Natural killer cell (primary cell): ENCODE data around the gene BICDL2. TPM values are rescaled to one million over a fixed set of nuclear protein-coding genes. Genes with fewer than 3 reads are reported as not detected.

Source experiments
- ATAC-seq, 3 donors: fragments of 150-1000 bp in 2 of 3; fragments of 200-7000 bp in 1 of 3; cut with Tn5 transposase; 1 replicate in 1 of 3; 2 replicates in 2 of 3; pipeline ENCODE4 v1.10.0; 2021; ENCODE audit warnings: mild to moderate bottlenecking in 2 of 3, moderate library complexity in 2 of 3
- DNase-seq, 2 donors: peaks; one replicate each; pipeline versions ENCODE4 v3.0.0 to v3.0.0-alpha.2; 2013 to 2021; ENCODE audit warnings: mixed read lengths in 1 of 2
- H3K27ac ChIP-seq: one replicate; pipeline ENCODE4 v1.5.1; 2013; ENCODE audit warnings: mild to moderate bottlenecking, low read length
- H3K27me3 ChIP-seq: one replicate; pipeline ENCODE4 v1.6.1; 2013; ENCODE audit warnings: low read length; ENCODE audit not compliant: control insufficient read depth, insufficient read depth
- H3K36me3 ChIP-seq: one replicate; pipeline ENCODE4 v1.6.1; 2013; ENCODE audit warnings: low read length; ENCODE audit not compliant: control insufficient read depth, insufficient read depth
- H3K4me1 ChIP-seq: one replicate; pipeline ENCODE4 v1.6.1; 2013; ENCODE audit warnings: low read length; ENCODE audit not compliant: control insufficient read depth, insufficient read depth
- H3K4me3 ChIP-seq: one replicate; pipeline ENCODE4 v1.5.1; 2013; ENCODE audit warnings: low read length
- H3K9me3 ChIP-seq: one replicate; pipeline ENCODE4 v1.6.1; 2013; ENCODE audit warnings: low read length; ENCODE audit not compliant: control insufficient read depth, insufficient read depth
- H3K27ac Mint-ChIP-seq, 2 donors: one replicate each; pipeline ENCODE4 v1.8.0; 2022; ENCODE audit warnings: mild to moderate bottlenecking in 2 of 2, mixed read lengths in 2 of 2, moderate library complexity in 1 of 2
- H3K27me3 Mint-ChIP-seq, 2 donors: one replicate each; pipeline ENCODE4 v1.8.0; 2022; ENCODE audit warnings: low read depth in 2 of 2, mixed read lengths in 2 of 2
- H3K36me3 Mint-ChIP-seq: one replicate; pipeline ENCODE4 v1.8.0; 2022; ENCODE audit warnings: mixed read lengths
- H3K4me1 Mint-ChIP-seq, 2 donors: one replicate each; pipeline ENCODE4 v1.8.0; 2022; ENCODE audit warnings: mixed read lengths in 2 of 2
- H3K4me3 Mint-ChIP-seq: one replicate; pipeline ENCODE4 v1.8.0; 2022; ENCODE audit warnings: mild to moderate bottlenecking, moderate library complexity, mixed read lengths
- H3K9me3 Mint-ChIP-seq, 2 donors: one replicate each; pipeline ENCODE4 v1.8.0; 2022; ENCODE audit warnings: mixed read lengths in 2 of 2
- CTCF ChIP-seq: fragments of 200-600 bp; IDR thresholded peaks from one replicate; pipeline ENCODE4 v1.8.0; 2022; ENCODE audit warnings: antibody characterized with exemption
- WGBS: methylation state at CpG from one replicate; pipeline ENCODE4 v1.1.7; 2013; ENCODE audit warnings: missing lambda C conversion rate; ENCODE audit not compliant: insufficient coverage; 5-methylcytosine and 5-hydroxymethylcytosine counted together
- intact Hi-C: fragments of 100-400 bp; cut with micrococcal nuclease; formaldehyde crosslinking; loops from one replicate; pipeline ENCODE4 v1.14.2; 2022
- total RNA-seq, 4 donors: library from RNA; stranded (reverse); fragments of 120-200 nt in 1 of 4; gene quantifications; one replicate each; pipeline versions ENCODE4 v1.2.3 to v1.2.4, GENCODE V29; 2013 to 2022

BICDL2 gene
- total RNA-seq = not detected
- not detected for total RNA-seq (2013)

- H3K4me1 Mint-ChIP-seq = peaks cover 0 to 15% of the 10 kb centered on the region in 2 donors
- intact Hi-C loops = no loop called here
- peaks cover 50% of the 10 kb centered on the region for H3K27me3 ChIP-seq
- no peak within 1 kb of the TSS for H3K27ac ChIP-seq
- H3K36me3 Mint-ChIP-seq = no peaks in the 10 kb centered on the region
- peaks cover 13% of the 10 kb centered on the region for H3K4me1 ChIP-seq
- WGBS = 6% methylated on average over 44 of the region's 44 CpGs
- H3K36me3 ChIP-seq = no peaks in the 10 kb centered on the region
- no peak within 1 kb of the TSS for H3K4me3 ChIP-seq
- no peaks in the 10 kb centered on the region for H3K9me3 Mint-ChIP-seq
- no peak for ATAC-seq
- H3K27me3 Mint-ChIP-seq = peaks cover 37 to 53% of the 10 kb centered on the region in 2 donors
- no peaks in the 10 kb centered on the region for H3K9me3 ChIP-seq
- no peak for DNase-seq
- peak within 1 kb of the TSS; percentile 37 for H3K4me3 Mint-ChIP-seq
- TF ChIP-seq CTCF = no peak
- peak within 1 kb of the TSS in 1 of 2 donors; percentile 29 for H3K27ac Mint-ChIP-seq
These were observed at the start of gene BICDL2 for GRCh38 chr16:3036726-3037315. Gene BICDL2 (minus strand): TSS chr16:3036944. CDS start chr16:3035496, 1,448 bp downstream.

- ATAC-seq (no peak), DNase-seq (no peak)
- no peaks in the 10 kb centered on the region for H3K27me3 ChIP-seq
- intact Hi-C loops = no loop called here
- TF ChIP-seq CTCF = no peak
- Mint-ChIP-seq H3K9me3 (no peaks in the 10 kb centered on the region), H3K27ac (peak overlapping the region; percentile 65 to 88), H3K36me3 (no peaks in the 10 kb centered on the region), H3K4me3 (peak overlapping the region; percentile 63), H3K27me3 (no peaks in the 10 kb centered on the region), H3K4me1 (peaks cover 38 to 56% of the 10 kb centered on the region in 2 donors)
- WGBS = 95% methylated on average over 16 of the region's 17 CpGs
- no peaks in the 10 kb centered on the region for H3K9me3 ChIP-seq
- no peak overlapping the region for H3K4me3 ChIP-seq
- no peak overlapping the region for H3K27ac ChIP-seq
- no peaks in the 10 kb centered on the region for H3K36me3 ChIP-seq
- H3K4me1 ChIP-seq = peaks cover 57% of the 10 kb centered on the region
These were observed 49.3 kb upstream of the BICDL2 start for GRCh38 chr16:3085868-3086595.

GRCh38 chr16:3084969-3085670, 48.4 kb upstream of the BICDL2 start:
- H3K27me3 Mint-ChIP-seq = no peaks in the 10 kb centered on the region
- H3K4me3 ChIP-seq = no peak overlapping the region
- 96% methylated on average over 6 of the region's 7 CpGs for WGBS
- H3K9me3 Mint-ChIP-seq = no peaks in the 10 kb centered on the region
- H3K4me1 ChIP-seq = peaks cover 59% of the 10 kb centered on the region
- intact Hi-C loops = no loop called here
- H3K36me3 Mint-ChIP-seq = no peaks in the 10 kb centered on the region
- no peak overlapping the region for H3K27ac ChIP-seq
- H3K27me3 ChIP-seq = no peaks in the 10 kb centered on the region
- peak overlapping the region; percentile 8 for H3K4me3 Mint-ChIP-seq
- no peaks in the 10 kb centered on the region for H3K36me3 ChIP-seq
- H3K9me3 ChIP-seq = peaks cover under 1% of the 10 kb centered on the region
- no peak for ATAC-seq
- DNase-seq = no peak
- TF ChIP-seq CTCF = no peak
- H3K4me1 Mint-ChIP-seq = peaks cover 43 to 61% of the 10 kb centered on the region in 2 donors
- H3K27ac Mint-ChIP-seq = peak overlapping the region; percentile 38 to 65
